ENCODE measurements around the gene IQSEC2.

IQSEC2 gene

DNA sequence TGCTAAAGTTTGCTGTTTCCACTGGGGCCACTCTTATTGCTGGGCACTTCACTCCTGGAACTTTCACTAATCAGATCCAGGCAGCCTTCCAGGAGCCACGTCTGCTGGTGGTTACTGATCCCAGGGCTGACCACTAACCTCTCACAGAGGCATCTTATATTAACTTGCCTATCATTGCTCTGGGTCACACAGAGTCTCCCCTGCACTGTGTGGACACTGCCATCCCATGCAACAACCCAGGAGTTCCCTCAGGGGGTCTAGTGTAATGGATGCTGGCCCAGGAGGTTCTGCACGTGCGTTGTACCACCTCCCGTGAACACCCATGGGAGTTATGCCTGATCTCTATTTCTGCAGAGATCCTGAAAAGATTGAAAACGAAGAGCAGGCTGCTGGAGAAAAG, 41.8 kb upstream of the IQSEC2 start:
- H3K4me3 ChIP-seq (ENCODE audit: low read depth, low read length) = no peak overlapping the region

DNA sequence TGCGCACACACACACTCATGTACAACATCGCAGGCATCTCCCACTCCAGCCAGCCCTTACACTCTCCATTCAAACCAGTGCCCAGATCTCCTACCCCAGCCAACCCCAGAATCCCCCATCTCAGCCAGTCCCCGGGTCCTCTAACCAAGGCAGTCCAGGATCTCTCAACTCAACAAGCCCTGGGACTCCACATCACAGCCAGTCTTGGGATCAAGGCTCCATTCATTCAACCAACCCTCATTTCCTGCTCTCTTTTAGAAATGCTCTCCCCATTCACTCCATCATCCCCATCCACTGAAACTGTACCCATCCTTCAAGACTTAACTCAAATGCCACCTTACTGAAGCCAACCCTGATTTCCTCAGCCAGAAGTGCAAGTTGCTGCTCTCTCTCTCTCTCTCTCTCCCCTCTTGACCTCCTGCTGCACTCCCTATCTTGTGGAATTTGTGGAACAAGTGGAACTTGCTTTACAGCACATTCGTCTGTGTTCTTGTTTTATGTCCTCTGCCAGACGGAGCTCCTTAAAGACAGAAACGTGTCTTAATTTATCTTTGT, 40.6 kb upstream of the IQSEC2 start:
- no CpG with 5 or more reads among the region's 6 CpGs for WGBS (ENCODE audit: extremely low coverage, insufficient coverage, insufficient read length)
- Histone ChIP-seq H3K27me3 (ENCODE audit: insufficient read depth, low read length) (peaks cover 29% of the 10 kb centered on the region), H2BK120ac (ENCODE audit: insufficient read depth, low read length, poor library complexity) (no peak overlapping the region), H3K27ac (ENCODE audit: low read depth, low read length) (no peak overlapping the region), H3K4me3 (ENCODE audit: low read depth, low read length) (no peak overlapping the region), H4K8ac (ENCODE audit: low read depth, low read length) (no peak overlapping the region), H3K9ac (ENCODE audit: low read length) (no peak overlapping the region), H2AFZ (ENCODE audit: insufficient read depth, low read length, poor library complexity) (no peak overlapping the region), H3K14ac (ENCODE audit: low read length) (no peak overlapping the region), H3K79me2 (ENCODE audit: control insufficient read depth, insufficient read depth, low read length, poor library complexity) (no peaks in the 10 kb centered on the region), H3K4me2 (ENCODE audit: low read length) (no peak overlapping the region), H3K9me3 (ENCODE audit: insufficient read depth, low read depth, low read length) (peaks cover 2% of the 10 kb centered on the region), H3K4me1 (ENCODE audit: control insufficient read depth in 1 of 2, insufficient read depth in 2 of 2, low read length in 2 of 2) (peaks cover 5 to 9% of the 10 kb centered on the region in 2 experiments), H4K91ac (ENCODE audit: low read depth, low read length) (no peak overlapping the region), H2BK12ac (ENCODE audit: low read length) (no peak overlapping the region), H4K12ac (ENCODE audit: low read depth, low read length) (no peak overlapping the region), H3K4ac (ENCODE audit: low read depth, low read length) (no peak overlapping the region), H3K36me3 (ENCODE audit: control insufficient read depth in 1 of 2, insufficient read depth in 2 of 2, low read length in 2 of 2) (no peaks in the 10 kb centered on the region), H2BK5ac (ENCODE audit: low read depth, low read length, poor library complexity) (no peak overlapping the region), H3K18ac (ENCODE audit: low read length) (no peak overlapping the region), H3K23ac (ENCODE audit: low read length) (no peak overlapping the region), H3K79me1 (ENCODE audit: low read length) (no peaks in the 10 kb centered on the region), H2AK5ac (ENCODE audit: low read length) (no peak overlapping the region)
- DNase-seq = peak in 1 of 2 donors; percentile 18

More for the DNA sequence above, 41.8 kb upstream of the IQSEC2 start:
- no peak overlapping the region for H2AFZ ChIP-seq (ENCODE audit: insufficient read depth, low read length, poor library complexity)
- no peak overlapping the region for H3K27ac ChIP-seq (ENCODE audit: low read depth, low read length)
- no peak overlapping the region for H4K8ac ChIP-seq (ENCODE audit: low read depth, low read length)
- H3K9me3 ChIP-seq (ENCODE audit: insufficient read depth, low read depth, low read length) = peaks cover 2% of the 10 kb centered on the region
- peaks cover 5 to 9% of the 10 kb centered on the region in 2 experiments for H3K4me1 ChIP-seq (ENCODE audit: control insufficient read depth in 1 of 2, insufficient read depth in 2 of 2, low read length in 2 of 2)
- no CpG with 5 or more reads among the region's 5 CpGs for WGBS (ENCODE audit: extremely low coverage, insufficient coverage, insufficient read length)
- H3K4me2 ChIP-seq (ENCODE audit: low read length) = no peak overlapping the region
- H2AK5ac ChIP-seq (ENCODE audit: low read length) = no peak overlapping the region
- no peak overlapping the region for H3K18ac ChIP-seq (ENCODE audit: low read length)
- peaks cover 29% of the 10 kb centered on the region for H3K27me3 ChIP-seq (ENCODE audit: insufficient read depth, low read length)
- no peak overlapping the region for H2BK5ac ChIP-seq (ENCODE audit: low read depth, low read length, poor library complexity)
- H3K9ac ChIP-seq (ENCODE audit: low read length) = no peak overlapping the region
- H4K12ac ChIP-seq (ENCODE audit: low read depth, low read length) = no peak overlapping the region
- no peaks in the 10 kb centered on the region for H3K79me2 ChIP-seq (ENCODE audit: control insufficient read depth, insufficient read depth, low read length, poor library complexity)
- no peak overlapping the region for H3K14ac ChIP-seq (ENCODE audit: low read length)
- no peaks in the 10 kb centered on the region for H3K36me3 ChIP-seq (ENCODE audit: control insufficient read depth in 1 of 2, insufficient read depth in 2 of 2, low read length in 2 of 2)
- no peak overlapping the region for H3K4ac ChIP-seq (ENCODE audit: low read depth, low read length)
- DNase-seq = no peak
- no peak overlapping the region for H4K91ac ChIP-seq (ENCODE audit: low read depth, low read length)
- H2BK12ac ChIP-seq (ENCODE audit: low read length) = no peak overlapping the region
- H3K79me1 ChIP-seq (ENCODE audit: low read length) = no peaks in the 10 kb centered on the region
- H2BK120ac ChIP-seq (ENCODE audit: insufficient read depth, low read length, poor library complexity) = no peak overlapping the region
- H3K23ac ChIP-seq (ENCODE audit: low read length) = no peak overlapping the region

DNA sequence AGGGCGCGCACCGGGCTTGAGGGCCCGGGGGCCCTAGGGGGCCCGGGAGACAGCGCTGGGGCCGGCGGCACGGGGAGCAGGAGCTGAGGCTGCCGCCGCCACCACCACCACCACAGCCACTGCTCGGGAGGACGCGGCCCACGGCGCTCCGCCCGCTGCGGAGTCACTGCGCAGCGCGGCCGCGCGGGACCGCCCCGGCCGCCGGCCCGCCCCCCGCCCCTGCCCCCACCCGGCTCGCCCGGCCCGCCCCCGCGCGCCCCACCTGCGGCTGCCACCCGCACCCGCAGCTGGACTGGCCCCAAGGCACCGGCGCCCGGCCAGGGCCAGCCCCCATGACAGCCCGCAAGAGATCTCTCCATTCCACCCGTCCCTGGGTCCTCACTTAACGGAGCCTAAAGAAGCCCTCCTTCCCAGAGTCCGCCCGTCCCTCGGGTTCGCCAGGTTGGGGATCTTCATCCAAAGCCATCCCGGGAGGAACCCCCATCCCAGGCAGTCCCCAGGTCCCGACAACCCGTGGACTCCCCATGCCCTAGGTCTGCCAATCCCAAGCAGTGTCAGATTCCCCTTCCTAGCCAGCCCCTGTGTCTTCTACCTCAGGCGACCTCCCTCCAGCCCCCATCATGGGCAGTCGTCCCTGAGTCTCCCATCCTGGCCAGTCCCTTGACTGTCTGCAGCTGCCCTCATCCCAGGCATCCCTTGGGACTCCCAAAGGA, 40.0 kb upstream of the IQSEC2 start:
- peaks cover 5 to 9% of the 10 kb centered on the region in 2 experiments for H3K4me1 ChIP-seq (ENCODE audit: control insufficient read depth in 1 of 2, insufficient read depth in 2 of 2, low read length in 2 of 2)
- no peak overlapping the region for H3K18ac ChIP-seq (ENCODE audit: low read length)
- peak in 1 of 2 donors; percentile 27 for DNase-seq
- H2BK12ac ChIP-seq (ENCODE audit: low read length) = no peak overlapping the region
- no peak overlapping the region for H4K91ac ChIP-seq (ENCODE audit: low read depth, low read length)
- H3K9ac ChIP-seq (ENCODE audit: low read length) = no peak overlapping the region
- H4K8ac ChIP-seq (ENCODE audit: low read depth, low read length) = no peak overlapping the region
- WGBS (ENCODE audit: extremely low coverage, insufficient coverage, insufficient read length) = no CpG with 5 or more reads among the region's 56 CpGs
- no peak overlapping the region for H3K27ac ChIP-seq (ENCODE audit: low read depth, low read length)
- no peak overlapping the region for H3K4ac ChIP-seq (ENCODE audit: low read depth, low read length)
- H3K4me3 ChIP-seq (ENCODE audit: low read depth, low read length) = no peak overlapping the region
- no peak overlapping the region for H2BK5ac ChIP-seq (ENCODE audit: low read depth, low read length, poor library complexity)
- peak overlapping the region; percentile 70 for H2AFZ ChIP-seq (ENCODE audit: insufficient read depth, low read length, poor library complexity)
- no peak overlapping the region for H3K14ac ChIP-seq (ENCODE audit: low read length)
- H4K12ac ChIP-seq (ENCODE audit: low read depth, low read length) = no peak overlapping the region
- peaks cover 29% of the 10 kb centered on the region for H3K27me3 ChIP-seq (ENCODE audit: insufficient read depth, low read length)
- no peaks in the 10 kb centered on the region for H3K79me2 ChIP-seq (ENCODE audit: control insufficient read depth, insufficient read depth, low read length, poor library complexity)
- peaks cover 2% of the 10 kb centered on the region for H3K9me3 ChIP-seq (ENCODE audit: insufficient read depth, low read depth, low read length)
- H3K4me2 ChIP-seq (ENCODE audit: low read length) = peak overlapping the region; percentile 81
- H3K79me1 ChIP-seq (ENCODE audit: low read length) = no peaks in the 10 kb centered on the region
- no peak overlapping the region for H2BK120ac ChIP-seq (ENCODE audit: insufficient read depth, low read length, poor library complexity)
- H2AK5ac ChIP-seq (ENCODE audit: low read length) = no peak overlapping the region
- H3K36me3 ChIP-seq (ENCODE audit: control insufficient read depth in 1 of 2, insufficient read depth in 2 of 2, low read length in 2 of 2) = no peaks in the 10 kb centered on the region
- H3K23ac ChIP-seq (ENCODE audit: low read length) = no peak overlapping the region

DNA sequence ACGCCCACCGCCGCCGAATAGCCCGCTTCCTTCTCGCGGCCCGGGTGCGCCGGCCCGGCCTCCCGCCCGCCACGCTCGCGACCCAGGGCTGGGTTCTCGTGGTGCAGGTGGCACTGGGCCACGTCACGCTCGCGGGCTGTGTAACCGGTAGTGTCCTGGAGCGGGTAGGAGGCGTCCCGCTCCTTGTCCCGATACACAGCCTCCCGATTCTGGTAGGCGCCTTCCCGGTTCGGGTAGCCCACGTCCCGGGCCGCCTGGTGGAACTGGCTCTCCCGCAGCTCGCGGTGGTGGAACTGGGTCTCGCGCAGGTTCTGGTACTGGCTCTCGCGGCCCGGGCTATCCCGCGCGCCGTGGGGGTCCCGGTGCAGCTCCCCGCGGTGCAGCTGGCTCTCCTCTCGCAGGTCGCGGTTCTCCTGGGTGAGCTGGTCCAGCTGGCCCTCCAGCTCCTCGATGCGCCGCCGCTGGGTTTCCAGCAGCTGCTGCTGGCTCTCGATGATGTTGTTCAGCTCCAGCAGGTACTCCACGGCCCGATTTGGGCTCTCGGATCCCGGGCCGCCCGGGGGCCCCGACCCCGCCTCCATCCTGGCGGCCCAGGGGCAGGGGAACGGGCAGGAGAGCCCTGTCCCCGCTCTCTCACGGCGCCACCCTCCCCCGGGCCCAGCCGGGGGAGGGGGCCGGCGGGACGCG, 39.3 kb upstream of the IQSEC2 start:
- no peak overlapping the region for H2AK5ac ChIP-seq (ENCODE audit: low read length)
- no peak for DNase-seq
- no peaks in the 10 kb centered on the region for H3K79me2 ChIP-seq (ENCODE audit: control insufficient read depth, insufficient read depth, low read length, poor library complexity)
- WGBS (ENCODE audit: extremely low coverage, insufficient coverage, insufficient read length) = no CpG with 5 or more reads among the region's 75 CpGs
- peaks cover 2% of the 10 kb centered on the region for H3K9me3 ChIP-seq (ENCODE audit: insufficient read depth, low read depth, low read length)
- peak overlapping the region; percentile 81 for H3K4me2 ChIP-seq (ENCODE audit: low read length)
- H3K4me3 ChIP-seq (ENCODE audit: low read depth, low read length) = peak overlapping the region; percentile 56
- no peaks in the 10 kb centered on the region for H3K79me1 ChIP-seq (ENCODE audit: low read length)
- H3K9ac ChIP-seq (ENCODE audit: low read length) = no peak overlapping the region
- peak overlapping the region; percentile 28 for H4K8ac ChIP-seq (ENCODE audit: low read depth, low read length)
- H2BK120ac ChIP-seq (ENCODE audit: insufficient read depth, low read length, poor library complexity) = no peak overlapping the region
- H3K27me3 ChIP-seq (ENCODE audit: insufficient read depth, low read length) = peaks cover 29% of the 10 kb centered on the region
- H4K12ac ChIP-seq (ENCODE audit: low read depth, low read length) = no peak overlapping the region
- no peak overlapping the region for H3K4ac ChIP-seq (ENCODE audit: low read depth, low read length)
- no peak overlapping the region for H3K27ac ChIP-seq (ENCODE audit: low read depth, low read length)
- no peak overlapping the region for H4K91ac ChIP-seq (ENCODE audit: low read depth, low read length)
- no peaks in the 10 kb centered on the region for H3K36me3 ChIP-seq (ENCODE audit: control insufficient read depth in 1 of 2, insufficient read depth in 2 of 2, low read length in 2 of 2)
- H2AFZ ChIP-seq (ENCODE audit: insufficient read depth, low read length, poor library complexity) = peak overlapping the region; percentile 70
- H2BK12ac ChIP-seq (ENCODE audit: low read length) = no peak overlapping the region
- H3K14ac ChIP-seq (ENCODE audit: low read length) = no peak overlapping the region
- no peak overlapping the region for H2BK5ac ChIP-seq (ENCODE audit: low read depth, low read length, poor library complexity)
- peaks cover 5 to 9% of the 10 kb centered on the region in 2 experiments for H3K4me1 ChIP-seq (ENCODE audit: control insufficient read depth in 1 of 2, insufficient read depth in 2 of 2, low read length in 2 of 2)
- H3K18ac ChIP-seq (ENCODE audit: low read length) = no peak overlapping the region
- no peak overlapping the region for H3K23ac ChIP-seq (ENCODE audit: low read length)

Measured in trophoblast cell (in vitro differentiated cells and primary cell).